Measurements from ENCODE around the gene CEP63. TPM values are rescaled to one million over a fixed set of nuclear protein-coding genes. Genes with fewer than 3 reads are reported as not detected.

CEP63 gene
- total and polyA plus RNA-seq, 2 of the 8 experiments (the other 6 are each of a cell fraction or from before 2014, with no cell fraction given), result 5.3 to 18.2 TPM

DNA sequence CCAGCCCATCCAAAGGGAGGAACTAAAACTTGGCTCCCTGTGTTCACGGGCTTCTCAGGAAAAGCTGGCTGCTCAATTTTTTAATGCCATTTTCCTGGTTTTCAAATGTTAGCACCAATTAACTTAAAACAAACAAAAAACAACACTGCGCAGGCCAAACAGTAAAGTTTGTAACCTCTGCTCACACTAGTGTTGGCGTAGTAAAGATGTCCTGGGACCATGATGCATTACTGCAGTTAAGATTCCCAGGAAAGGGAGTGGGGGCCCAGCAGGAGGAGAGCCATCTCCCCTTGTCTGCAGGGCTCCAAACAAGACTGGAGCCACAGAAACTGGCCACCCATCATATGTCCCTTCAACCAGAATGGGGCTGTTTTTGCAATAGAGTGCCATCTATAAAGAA is 91.0 kb downstream of the CEP63 start:
- Histone ChIP-seq H3K56ac (replicated peaks; ENCODE audit: insufficient read length, low read depth, low read length) (no peak overlapping the region), H3K23ac (ENCODE audit: insufficient read length) (no peak overlapping the region), H3K9ac (replicated peaks in 1 of 4; ENCODE audit: extremely low read depth in 1 of 4, low read depth in 3 of 4, low read length in 3 of 4) (no peak overlapping the region), H3K14ac (ENCODE audit: insufficient read length) (no peak overlapping the region), H3K23me2 (ENCODE audit: low read depth, low read length) (no peaks in the 10 kb centered on the region), H2BK20ac (ENCODE audit: low read length) (no peak overlapping the region), H3K18ac (ENCODE audit: extremely low read depth, low read length) (no peak overlapping the region), H3K79me1 (ENCODE audit: low read depth, low read length) (no peaks in the 10 kb centered on the region), H2BK5ac (ENCODE audit: low read depth, low read length) (no peak overlapping the region), H2BK15ac (ENCODE audit: low read length) (no peak overlapping the region), H2BK12ac (ENCODE audit: low read depth, low read length) (no peak overlapping the region), H3K4ac (replicated peaks; ENCODE audit: insufficient read length, low read depth, low read length) (no peak overlapping the region), H3K4me3 (ENCODE audit: extremely low read depth in 1 of 4, insufficient read depth in 2 of 4, low read depth in 3 of 4, low read length in 4 of 4) (no peak overlapping the region), H4K20me1 (replicated peaks in 1 of 2; ENCODE audit: control insufficient read depth in 1 of 2, insufficient read depth in 2 of 2, low read length in 2 of 2) (no peaks in the 10 kb centered on the region), H3K79me2 (ENCODE audit: control insufficient read depth in 1 of 2, insufficient read depth in 2 of 2, low read length in 2 of 2) (no peaks in the 10 kb centered on the region), H4K5ac (ENCODE audit: insufficient read length, low read depth, low read length) (no peak overlapping the region), H3K4me2 (ENCODE audit: insufficient read depth in 1 of 2, low read depth in 2 of 2, low read length in 2 of 2) (no peak overlapping the region), H3K27me3 (replicated peaks in 1 of 4; ENCODE audit: control insufficient read depth in 3 of 4, extremely low read depth in 1 of 4, insufficient read depth in 3 of 4, low read length in 3 of 4) (no peaks in the 10 kb centered on the region), H2AK5ac (ENCODE audit: low read depth, low read length) (no peak overlapping the region), H2AFZ (ENCODE audit: low read length) (no peak overlapping the region), H3K4me1 (replicated peaks in 1 of 4; ENCODE audit: control insufficient read depth in 3 of 4, insufficient read depth in 4 of 4, low read length in 3 of 4) (no peaks in the 10 kb centered on the region), H2BK120ac (replicated peaks; ENCODE audit: low read depth, low read length) (no peak overlapping the region), H3K27ac (ENCODE audit: low read depth, low read length) (no peak overlapping the region), H3K9me3 (ENCODE audit: insufficient read depth in 2 of 2, low read depth in 1 of 2, low read length in 1 of 2) (no peaks in the 10 kb centered on the region), H3K36me3 (ENCODE audit: control insufficient read depth in 2 of 4, insufficient read depth in 4 of 4, low read length in 3 of 4) (no peaks in the 10 kb centered on the region), H4K91ac (replicated peaks; ENCODE audit: insufficient read length, low read length) (no peak overlapping the region), H4K8ac (ENCODE audit: extremely low read depth, insufficient read depth, low read length) (no peak overlapping the region)
- FAIRE-seq (no peak), DNase-seq (ENCODE audit: low read depth in 1 of 2, low spot score in 2 of 2) (no peak)
- TF ChIP-seq, protein P1, sequence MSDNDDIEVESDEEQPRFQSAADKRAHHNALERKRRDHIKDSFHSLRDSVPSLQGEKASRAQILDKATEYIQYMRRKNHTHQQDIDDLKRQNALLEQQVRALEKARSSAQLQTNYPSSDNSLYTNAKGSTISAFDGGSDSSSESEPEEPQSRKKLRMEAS (IDR thresholded peaks at IDR 0.05), result no peak
- TF ChIP-seq BCL11A (IDR thresholded peaks at IDR 0.05; ENCODE audit: low read depth in 2 of 2, low read length in 2 of 2), result no peak
- WGBS, 2 experiments (ENCODE audit: extremely low coverage in 1 of 2, insufficient coverage in 1 of 2, insufficient read length in 1 of 2, insufficient replicate concordance in 2 of 2, low coverage in 1 of 2, low lambda C conversion rate in 2 of 2, missing lambda C conversion rate in 1 of 2), result 98% methylated on average over 3 of the region's 3 CpGs; no CpG with 5 or more reads in 1 of the 2 experiments
- POLR2A ChIA-PET (ENCODE audit: partially characterized antibody), result interaction anchor here (0.8 to 1.1 kb wide), 2 partner anchors 9 to 202 kb away, joined by 3 read pairs; no protein-coding TSS in a partner anchor
- CTCF ChIA-PET (ENCODE audit: partially characterized antibody), result no interaction called here

Data from H1 (cell line).